DND-41 (cell line): Measurements from ENCODE around the gene PLSCR4.

Experiments
- CTCF ChIP-seq: IDR thresholded peaks from 2 replicates; pipeline ENCODE4 v1.5.1; 2012; ENCODE audit warnings: borderline replicate concordance, low read length, moderate library complexity, mild to moderate bottlenecking; ENCODE audit not compliant: poor library complexity, severe bottlenecking; ENCODE audit errors: extremely low read depth
- EZH2 ChIP-seq: IDR thresholded peaks from 3 replicates; pipeline ENCODE4 v1.6.1; 2012; ENCODE audit warnings: borderline replicate concordance, low read depth, mild to moderate bottlenecking, moderate library complexity, low read length, inconsistent platforms; ENCODE audit not compliant: severe bottlenecking

GRCh38 chr3:146269271-146269670 is 18.4 kb upstream of the PLSCR4 start:
- no peak for TF ChIP-seq CTCF
- TF ChIP-seq EZH2: no peak
